Mesenchymal stem cell (in vitro differentiated cells and primary cell): ENCODE measurements around the gene LAMB3.

ENCODE experiments used
- DNase-seq: peaks from one replicate; pipeline ENCODE4 v3.0.0-alpha.2; 2013
- H2AFZ ChIP-seq: one replicate; pipeline ENCODE4 v1.6.1; 2013; ENCODE audit warnings: low read depth, mild to moderate bottlenecking, control low read depth, inconsistent platforms, low read length, moderate library complexity
- H2AK5ac ChIP-seq: 2 replicates; pipeline ENCODE4 v1.6.1; 2013; ENCODE audit warnings: low read length, moderate library complexity, mild to moderate bottlenecking, inconsistent platforms; ENCODE audit not compliant: severe bottlenecking
- H2BK120ac ChIP-seq: one replicate; pipeline ENCODE4 v1.6.1; 2013; ENCODE audit warnings: low read depth, mild to moderate bottlenecking, inconsistent platforms, low read length, moderate library complexity
- H2BK12ac ChIP-seq, 2 experiments: one replicate each; pipeline ENCODE4 v1.6.1; 2013; ENCODE audit warnings: inconsistent platforms in 2 of 2, low read length in 2 of 2, mild to moderate bottlenecking in 2 of 2, moderate library complexity in 2 of 2, control low read depth in 1 of 2
- H2BK15ac ChIP-seq: one replicate; pipeline ENCODE4 v1.6.1; 2013; ENCODE audit warnings: mild to moderate bottlenecking, low read depth, inconsistent platforms; ENCODE audit not compliant: poor library complexity, severe bottlenecking
- H2BK5ac ChIP-seq: 2 replicates; pipeline ENCODE4 v1.6.1; 2013; ENCODE audit warnings: low read depth, mild to moderate bottlenecking, low read length, control low read depth, inconsistent platforms; ENCODE audit not compliant: poor library complexity, severe bottlenecking
- H3K14ac ChIP-seq, 2 experiments: one replicate each; pipeline ENCODE4 v1.6.1; 2013; ENCODE audit warnings: inconsistent platforms in 2 of 2, low read length in 2 of 2, control low read depth in 1 of 2, mild to moderate bottlenecking in 1 of 2, moderate library complexity in 1 of 2
- H3K18ac ChIP-seq, 2 experiments: one replicate each; pipeline ENCODE4 v1.6.1; 2013; ENCODE audit warnings: inconsistent platforms in 2 of 2, low read length in 2 of 2, control low read depth in 1 of 2, low read depth in 1 of 2, mild to moderate bottlenecking in 1 of 2
- H3K23ac ChIP-seq, 2 experiments: one replicate each; pipeline ENCODE4 v1.6.1; 2013; ENCODE audit warnings: inconsistent platforms in 2 of 2, low read length in 2 of 2, mild to moderate bottlenecking in 2 of 2, moderate library complexity in 2 of 2, control low read depth in 1 of 2
- H3K27ac ChIP-seq: 2 replicates; pipeline ENCODE4 v1.5.1; 2013; ENCODE audit warnings: mild to moderate bottlenecking, moderate library complexity, low read length, control low read depth, inconsistent platforms; ENCODE audit not compliant: poor library complexity, severe bottlenecking
- H3K27me3 ChIP-seq, 2 experiments: 2 replicates each; pipeline versions ENCODE4 v1.6.1 to v1.7.0; 2013; ENCODE audit warnings: low read length in 2 of 2, mild to moderate bottlenecking in 2 of 2, moderate library complexity in 2 of 2, control low read depth in 1 of 2, inconsistent platforms in 1 of 2; ENCODE audit not compliant: control insufficient read depth in 1 of 2, insufficient read depth in 1 of 2
- H3K36me3 ChIP-seq, 2 experiments: 2 replicates each; pipeline versions ENCODE4 v1.6.1 to v1.7.0; 2013; ENCODE audit warnings: low read length in 2 of 2, control low read depth in 1 of 2, inconsistent platforms in 1 of 2, low read depth in 1 of 2, mild to moderate bottlenecking in 1 of 2; ENCODE audit not compliant: insufficient read depth in 2 of 2, control insufficient read depth in 1 of 2
- H3K4ac ChIP-seq, 2 experiments: one replicate each; pipeline ENCODE4 v1.6.1; 2013; ENCODE audit warnings: inconsistent platforms in 2 of 2, low read length in 2 of 2, mild to moderate bottlenecking in 2 of 2, moderate library complexity in 2 of 2, control low read depth in 1 of 2, low read depth in 1 of 2
- H3K4me1 ChIP-seq: 2 replicates; pipeline ENCODE4 v1.6.1; 2013; ENCODE audit warnings: low read depth, low read length, control low read depth; ENCODE audit not compliant: control insufficient read depth, insufficient read depth
- H3K4me2 ChIP-seq: 2 replicates; pipeline ENCODE4 v1.6.1; 2013; ENCODE audit warnings: low read length, mild to moderate bottlenecking, inconsistent platforms; ENCODE audit not compliant: poor library complexity, severe bottlenecking
- H3K4me3 ChIP-seq, 2 experiments: 2 replicates each; pipeline versions ENCODE4 v1.5.1 to v1.7.0; 2013; ENCODE audit warnings: low read length in 2 of 2, mild to moderate bottlenecking in 2 of 2, control low read depth in 1 of 2, low read depth in 1 of 2; ENCODE audit not compliant: insufficient read depth in 1 of 2
- H3K79me1 ChIP-seq: replicated peaks from 2 replicates; pipeline ENCODE4 v1.6.1; 2013; ENCODE audit warnings: mild to moderate bottlenecking, control low read depth, low read length, inconsistent platforms; ENCODE audit not compliant: poor library complexity, severe bottlenecking
- H3K9ac ChIP-seq: 2 replicates; pipeline ENCODE4 v1.7.0; 2013; ENCODE audit warnings: mild to moderate bottlenecking, low read length, moderate library complexity
- H3K9me3 ChIP-seq: 2 replicates; pipeline ENCODE4 v1.7.0; 2013; ENCODE audit warnings: mild to moderate bottlenecking, low read length; ENCODE audit not compliant: control insufficient read depth
- H4K8ac ChIP-seq: one replicate; pipeline ENCODE4 v1.6.1; 2013; ENCODE audit warnings: inconsistent platforms, mild to moderate bottlenecking, low read length, moderate library complexity
- H4K91ac ChIP-seq: one replicate; pipeline ENCODE4 v1.6.1; 2013; ENCODE audit warnings: mild to moderate bottlenecking, low read length, inconsistent platforms
- WGBS: methylation state at CpG from one replicate; pipeline ENCODE4 v1.1.7; 2013; ENCODE audit warnings: mixed read lengths; 5-methylcytosine and 5-hydroxymethylcytosine counted together

The LAMB3 gene

DNA sequence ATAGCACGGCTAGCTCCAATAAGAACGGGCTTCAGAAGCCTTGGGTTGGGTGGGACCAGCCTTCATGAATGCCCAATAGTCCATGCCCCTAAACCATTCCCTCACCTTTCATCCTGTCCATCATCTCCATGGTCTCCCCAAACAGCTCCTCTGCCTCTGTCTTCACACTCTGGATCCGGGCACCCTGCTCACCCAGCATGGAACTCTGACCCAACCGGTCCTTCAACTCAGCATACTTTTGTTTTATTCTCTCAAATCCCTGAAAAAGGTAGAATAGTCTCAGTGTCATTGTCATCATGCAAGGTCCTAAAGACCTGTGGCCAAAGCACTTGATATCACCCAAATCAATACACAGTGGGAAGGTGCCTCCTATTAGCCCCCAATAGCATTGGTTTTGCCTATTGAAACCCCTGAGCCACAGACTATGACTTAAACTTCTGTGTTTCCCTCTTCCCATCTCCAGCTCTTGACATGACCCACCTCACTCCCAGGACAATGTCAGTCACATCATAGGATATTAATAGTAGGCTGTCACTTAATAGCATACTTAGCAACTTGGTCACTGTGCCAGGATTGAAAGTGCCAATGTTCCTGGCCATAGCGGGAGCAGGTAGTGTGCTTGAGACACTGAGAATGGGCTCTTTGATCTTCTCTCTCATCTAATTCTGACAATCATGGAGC, 35.7 kb downstream of the LAMB3 start:
- no peak overlapping the region for H3K14ac ChIP-seq
- H2AFZ ChIP-seq: no peak overlapping the region
- H3K36me3 ChIP-seq: peaks cover 8 to 20% of the 10 kb centered on the region in 2 experiments
- no peak overlapping the region for H3K4me3 ChIP-seq
- H3K27me3 ChIP-seq: peaks cover 0 to 5% of the 10 kb centered on the region in 2 experiments
- 96% methylated on average over 5 of the region's 5 CpGs for whole genome bisulfite sequencing
- H2BK5ac ChIP-seq: no peak overlapping the region
- no peak overlapping the region for H2BK12ac ChIP-seq
- H2AK5ac ChIP-seq: no peak overlapping the region
- no peak overlapping the region for H3K4me2 ChIP-seq
- H3K4me1 ChIP-seq: peaks cover 6% of the 10 kb centered on the region
- no peaks in the 10 kb centered on the region for H3K9me3 ChIP-seq
- no peak overlapping the region for H3K23ac ChIP-seq
- H3K9ac ChIP-seq: no peak overlapping the region
- no peak overlapping the region for H3K18ac ChIP-seq
- no peak overlapping the region for H3K4ac ChIP-seq
- no peak for DNase-seq
- no peak overlapping the region for H4K8ac ChIP-seq
- no peak overlapping the region for H2BK15ac ChIP-seq
- H3K27ac ChIP-seq: no peak overlapping the region
- H3K79me1 ChIP-seq: no peaks in the 10 kb centered on the region
- no peak overlapping the region for H4K91ac ChIP-seq
- H2BK120ac ChIP-seq: no peak overlapping the region

DNA sequence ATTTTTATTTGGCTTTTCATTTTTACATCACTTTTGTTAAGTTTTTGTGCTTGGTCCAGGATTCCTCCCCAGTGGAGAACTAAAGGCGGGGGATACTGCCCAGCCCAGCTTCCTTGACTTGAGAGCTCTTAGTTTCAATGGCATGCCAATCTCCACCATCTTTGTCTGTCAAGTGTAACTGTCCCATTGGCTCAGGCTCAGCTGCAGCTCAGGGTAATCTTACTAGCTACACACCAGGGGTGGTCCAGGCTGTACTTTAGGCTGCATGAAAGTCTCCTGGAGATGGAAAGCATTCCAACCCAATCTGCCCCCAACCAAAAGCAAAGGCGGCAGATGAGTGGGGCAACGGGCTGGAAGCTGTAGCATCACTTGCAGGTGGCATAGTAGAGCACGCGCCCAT, 37.3 kb downstream of the LAMB3 start:
- no peaks in the 10 kb centered on the region for H3K4me1 ChIP-seq
- H3K36me3 ChIP-seq: peaks cover 8 to 20% of the 10 kb centered on the region in 2 experiments
- H3K27me3 ChIP-seq: peaks cover 0 to 5% of the 10 kb centered on the region in 2 experiments
- no peak overlapping the region for H3K4me3 ChIP-seq
- no peak overlapping the region for H3K4ac ChIP-seq
- H3K4me2 ChIP-seq: no peak overlapping the region
- no peak overlapping the region for H2AFZ ChIP-seq
- H3K18ac ChIP-seq: no peak overlapping the region
- H3K79me1 ChIP-seq: no peaks in the 10 kb centered on the region
- no peak overlapping the region for H2AK5ac ChIP-seq
- no peaks in the 10 kb centered on the region for H3K9me3 ChIP-seq
- no peak overlapping the region for H2BK12ac ChIP-seq
- 92% methylated on average over 5 of the region's 5 CpGs for WGBS
- no peak overlapping the region for H3K9ac ChIP-seq
- DNase-seq: no peak
- H3K27ac ChIP-seq: no peak overlapping the region
- H2BK120ac ChIP-seq: no peak overlapping the region
- H2BK15ac ChIP-seq: no peak overlapping the region
- no peak overlapping the region for H2BK5ac ChIP-seq
- no peak overlapping the region for H4K91ac ChIP-seq
- H3K23ac ChIP-seq: no peak overlapping the region
- H3K14ac ChIP-seq: no peak overlapping the region
- no peak overlapping the region for H4K8ac ChIP-seq

DNA sequence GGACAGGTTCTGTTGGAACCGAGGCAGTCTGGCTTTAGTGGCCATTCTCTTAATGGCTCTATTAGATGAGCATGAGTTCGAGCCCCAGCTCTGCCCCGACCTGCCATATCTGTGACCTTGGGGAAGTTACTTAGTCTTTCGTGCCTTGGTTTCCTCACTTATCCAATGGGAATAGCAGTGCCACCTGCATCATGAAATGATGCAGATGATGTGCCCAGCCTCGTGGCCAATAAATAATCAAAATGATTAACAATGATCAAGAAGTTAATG, 38.1 kb downstream of the LAMB3 start:
- Histone ChIP-seq H3K27me3 (peaks cover 0 to 5% of the 10 kb centered on the region in 2 experiments), H4K91ac (no peak overlapping the region), H4K8ac (no peak overlapping the region), H2AK5ac (no peak overlapping the region), H3K23ac (no peak overlapping the region), H3K9ac (no peak overlapping the region), H2BK120ac (no peak overlapping the region), H3K27ac (no peak overlapping the region), H3K4me3 (no peak overlapping the region), H2BK12ac (no peak overlapping the region), H2BK15ac (no peak overlapping the region), H3K14ac (no peak overlapping the region), H3K4me1 (no peaks in the 10 kb centered on the region), H3K9me3 (no peaks in the 10 kb centered on the region), H3K79me1 (no peaks in the 10 kb centered on the region), H3K4ac (no peak overlapping the region), H2BK5ac (no peak overlapping the region), H3K36me3 (peaks cover 8 to 20% of the 10 kb centered on the region in 2 experiments), H3K18ac (no peak overlapping the region), H3K4me2 (no peak overlapping the region), H2AFZ (no peak overlapping the region)
- 90% methylated on average over 4 of the region's 5 CpGs for WGBS
- DNase-seq: no peak

DNA sequence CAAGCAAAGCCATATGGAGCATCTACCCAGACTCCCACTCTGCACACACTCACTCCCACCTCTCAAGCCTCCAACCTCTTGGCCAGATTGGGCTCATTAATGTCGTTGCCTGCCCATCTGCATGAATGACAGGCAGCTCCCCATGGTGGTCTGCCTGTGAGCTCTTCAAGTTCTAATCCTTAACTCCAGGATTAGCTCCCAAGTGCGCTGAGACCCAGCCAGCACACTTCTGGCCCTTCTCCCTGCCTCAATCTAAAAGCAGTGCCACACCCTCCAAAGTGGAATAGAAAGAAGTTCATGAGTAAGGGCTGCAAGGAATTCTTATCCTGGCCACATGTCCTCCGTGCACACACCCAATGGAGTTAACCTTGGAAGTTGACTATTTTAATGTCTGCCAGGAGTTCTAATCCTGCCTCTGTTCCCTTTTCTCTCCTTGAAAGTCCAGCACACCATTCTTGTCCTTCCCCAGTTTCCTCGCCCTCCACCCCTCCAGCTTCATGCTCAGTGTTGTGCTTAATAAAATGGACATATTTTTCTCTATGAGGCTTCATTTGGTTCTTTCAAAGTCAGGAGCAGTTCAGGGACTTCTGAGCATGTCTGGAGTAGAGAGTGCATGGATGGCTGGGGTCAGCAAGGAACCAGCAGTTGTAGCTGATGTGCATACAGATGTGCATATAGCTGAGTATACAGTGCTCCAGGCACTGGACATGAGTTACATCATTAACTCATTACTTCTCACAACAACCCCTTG, 38.6 kb downstream of the LAMB3 start:
- Histone ChIP-seq H3K9me3 (no peaks in the 10 kb centered on the region), H3K36me3 (peaks cover 8 to 20% of the 10 kb centered on the region in 2 experiments), H3K14ac (no peak overlapping the region), H3K4me2 (no peak overlapping the region), H4K8ac (no peak overlapping the region), H2AFZ (no peak overlapping the region), H4K91ac (no peak overlapping the region), H3K18ac (no peak overlapping the region), H3K4ac (no peak overlapping the region), H3K79me1 (no peaks in the 10 kb centered on the region), H2BK120ac (no peak overlapping the region), H2BK15ac (no peak overlapping the region), H3K23ac (no peak overlapping the region), H3K27me3 (peaks cover 0 to 9% of the 10 kb centered on the region in 2 experiments), H3K9ac (no peak overlapping the region), H3K4me1 (no peaks in the 10 kb centered on the region), H3K27ac (no peak overlapping the region), H3K4me3 (no peak overlapping the region), H2AK5ac (no peak overlapping the region), H2BK5ac (no peak overlapping the region), H2BK12ac (peak overlapping the region in 1 of 2 experiments; percentile 15)
- 86% methylated on average over 3 of the region's 4 CpGs for WGBS
- no peak for DNase-seq
